NT2/D1 (cell line): Measurements from ENCODE around the gene RBMS3.

Source experiments
- SUZ12 ChIP-seq: IDR thresholded peaks from 2 replicates; pipeline ENCODE4 v1.6.1; 2011; ENCODE audit not compliant: insufficient read length, insufficient read depth; ENCODE audit errors: extremely low read depth
- YY1 ChIP-seq: IDR thresholded peaks from 2 replicates; pipeline ENCODE4 v1.6.1; 2011; ENCODE audit not compliant: insufficient read length, insufficient read depth

- TF ChIP-seq SUZ12 (no peak), YY1 (no peak)
Measured at GRCh38 chr3:29324180-29324651, 43.3 kb downstream of the RBMS3 start.
